ENCODE measurements around the gene PCID2. TPM values are rescaled to one million over a fixed set of nuclear protein-coding genes. Genes with fewer than 3 reads are reported as not detected.

The PCID2 gene
- total and polyA plus RNA-seq, 2 of the 13 experiments (the other 11 are each of a cell fraction or from before 2014, with no cell fraction given), result 65.0 to 111 TPM

- TF ChIP-seq ZBTB49 (CRISPR knock-in tag; IDR thresholded peaks at IDR 0.05; ENCODE audit: borderline replicate concordance), result no peak
- TF ChIP-seq SRSF9 (IDR thresholded peaks at IDR 0.05; ENCODE audit: borderline replicate concordance, insufficient read depth, low read depth, low read length, poor library complexity, severe bottlenecking), result no peak
- TF ChIP-seq ZNF619 (CRISPR knock-in tag; IDR thresholded peaks at IDR 0.05), result no peak
- TF ChIP-seq HDAC2 (CRISPR knock-in tag; IDR thresholded peaks at IDR 0.05), result peak; percentile 81
- no peak; the same call in 1 of the 2 replicates for TF ChIP-seq ZMYM3 (CRISPR knock-in tag; IDR thresholded peaks at IDR 0.05)
- TF ChIP-seq SNAI1 (CRISPR knock-in tag; IDR thresholded peaks at IDR 0.05; ENCODE audit: borderline replicate concordance), result no peak; the same call in 1 of the 2 replicates
- TF ChIP-seq, protein P1, sequence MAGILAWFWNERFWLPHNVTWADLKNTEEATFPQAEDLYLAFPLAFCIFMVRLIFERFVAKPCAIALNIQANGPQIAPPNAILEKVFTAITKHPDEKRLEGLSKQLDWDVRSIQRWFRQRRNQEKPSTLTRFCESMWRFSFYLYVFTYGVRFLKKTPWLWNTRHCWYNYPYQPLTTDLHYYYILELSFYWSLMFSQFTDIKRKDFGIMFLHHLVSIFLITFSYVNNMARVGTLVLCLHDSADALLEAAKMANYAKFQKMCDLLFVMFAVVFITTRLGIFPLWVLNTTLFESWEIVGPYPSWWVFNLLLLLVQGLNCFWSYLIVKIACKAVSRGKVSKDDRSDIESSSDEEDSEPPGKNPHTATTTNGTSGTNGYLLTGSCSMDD (CRISPR knock-in tag; IDR thresholded peaks at IDR 0.05), result no peak
- TF ChIP-seq GATA4 (IDR thresholded peaks at IDR 0.05; ENCODE audit: borderline replicate concordance, low read depth), result peak; percentile 45; the same call in 1 of the 2 replicates
- TF ChIP-seq PREB (CRISPR knock-in tag; IDR thresholded peaks at IDR 0.05), result no peak; the same call in 1 of the 2 replicates
- no peak for TF ChIP-seq ZNF337 (CRISPR knock-in tag; IDR thresholded peaks at IDR 0.05; ENCODE audit: borderline replicate concordance, low read depth)
- no peak for TF ChIP-seq TRIM24 (CRISPR knock-in tag; IDR thresholded peaks at IDR 0.05)
- TF ChIP-seq ZNF724P (CRISPR knock-in tag; IDR thresholded peaks at IDR 0.05; ENCODE audit: borderline replicate concordance), result no peak
- no peak; the same call in 1 of the 2 replicates for TF ChIP-seq ZNF460 (CRISPR knock-in tag; IDR thresholded peaks at IDR 0.05; ENCODE audit: borderline replicate concordance)
- no peak for TF ChIP-seq ZNF33B (CRISPR knock-in tag; IDR thresholded peaks at IDR 0.05)
- 0 out of 2 replicates have a peak, but pooled peaks have one; percentile 28 for TF ChIP-seq HNRNPL (IDR thresholded peaks at IDR 0.05; ENCODE audit: low read depth, low read length)
- TF ChIP-seq, protein P2, sequence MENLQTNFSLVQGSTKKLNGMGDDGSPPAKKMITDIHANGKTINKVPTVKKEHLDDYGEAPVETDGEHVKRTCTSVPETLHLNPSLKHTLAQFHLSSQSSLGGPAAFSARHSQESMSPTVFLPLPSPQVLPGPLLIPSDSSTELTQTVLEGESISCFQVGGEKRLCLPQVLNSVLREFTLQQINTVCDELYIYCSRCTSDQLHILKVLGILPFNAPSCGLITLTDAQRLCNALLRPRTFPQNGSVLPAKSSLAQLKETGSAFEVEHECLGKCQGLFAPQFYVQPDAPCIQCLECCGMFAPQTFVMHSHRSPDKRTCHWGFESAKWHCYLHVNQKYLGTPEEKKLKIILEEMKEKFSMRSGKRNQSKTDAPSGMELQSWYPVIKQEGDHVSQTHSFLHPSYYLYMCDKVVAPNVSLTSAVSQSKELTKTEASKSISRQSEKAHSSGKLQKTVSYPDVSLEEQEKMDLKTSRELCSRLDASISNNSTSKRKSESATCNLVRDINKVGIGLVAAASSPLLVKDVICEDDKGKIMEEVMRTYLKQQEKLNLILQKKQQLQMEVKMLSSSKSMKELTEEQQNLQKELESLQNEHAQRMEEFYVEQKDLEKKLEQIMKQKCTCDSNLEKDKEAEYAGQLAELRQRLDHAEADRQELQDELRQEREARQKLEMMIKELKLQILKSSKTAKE (CRISPR knock-in tag; IDR thresholded peaks at IDR 0.05; ENCODE audit: borderline replicate concordance), result peak; percentile 80
- TF ChIP-seq NR0B2 (CRISPR knock-in tag; IDR thresholded peaks at IDR 0.05), result no peak
- no peak for TF ChIP-seq KAT8 (CRISPR knock-in tag; IDR thresholded peaks at IDR 0.05)
- TF ChIP-seq SETDB1 (CRISPR knock-in tag; IDR thresholded peaks at IDR 0.05; ENCODE audit: borderline replicate concordance), result no peak
- TF ChIP-seq MZF1 (CRISPR knock-in tag; IDR thresholded peaks at IDR 0.05; ENCODE audit: borderline replicate concordance), result no peak
- TF ChIP-seq ZNF383 (CRISPR knock-in tag; IDR thresholded peaks at IDR 0.05; ENCODE audit: borderline replicate concordance), result 0 out of 2 replicates have a peak, but pooled peaks have one; percentile 16
- no peak for TF ChIP-seq ZNF720 (CRISPR knock-in tag; IDR thresholded peaks at IDR 0.05)
Observed at GRCh38 chr13:113149711-113150549, 58.5 kb downstream of the PCID2 start (continued).

Measured in HepG2 (cell line).